DOHH2 (cell line): ENCODE measurements around the gene FAM181A.

Experiments
- H3F3A ChIP-seq: fragments of 200-600 bp; sonication (generic), shearing (Covaris generic); 2 replicates; pipeline ENCODE4 v1.6.0; 2016; ENCODE audit warnings: antibody characterized with exemption, mild to moderate bottlenecking; ENCODE audit not compliant: control insufficient read depth, insufficient read depth
- H3K27ac ChIP-seq: fragments of 200-600 bp; sonication (generic); 2 replicates; pipeline ENCODE4 v1.5.1; 2014; ENCODE audit warnings: low read depth, mild to moderate bottlenecking, low read length, moderate library complexity
- H3K27me3 ChIP-seq: fragments of 200-600 bp; sonication (generic); 2 replicates; pipeline ENCODE4 v1.6.1; 2014; ENCODE audit warnings: mild to moderate bottlenecking, low read length, mixed read lengths; ENCODE audit not compliant: control insufficient read depth
- H3K36me3 ChIP-seq: fragments of 200-600 bp; sonication (generic); 2 replicates; pipeline ENCODE4 v1.6.1; 2014; ENCODE audit warnings: mild to moderate bottlenecking, low read length, moderate library complexity, mixed read lengths; ENCODE audit not compliant: control insufficient read depth
- H3K4me1 ChIP-seq: fragments of 200-600 bp; sonication (generic); 2 replicates; pipeline ENCODE4 v1.6.1; 2014; ENCODE audit warnings: mild to moderate bottlenecking, low read length, mixed read lengths; ENCODE audit not compliant: control insufficient read depth
- H3K4me2 ChIP-seq: fragments of 200-600 bp; sonication (generic); 2 replicates; pipeline ENCODE4 v1.6.0; 2014; ENCODE audit warnings: mild to moderate bottlenecking, low read length, moderate library complexity
- H3K4me3 ChIP-seq: fragments of 200-600 bp; sonication (generic); 2 replicates; pipeline ENCODE4 v1.5.1; 2014; ENCODE audit warnings: mild to moderate bottlenecking, low read length, mixed read lengths
- H3K79me2 ChIP-seq: fragments of 200-600 bp; sonication (generic); 2 replicates; pipeline ENCODE4 v1.6.1; 2014; ENCODE audit warnings: mild to moderate bottlenecking, low read length, mixed read lengths; ENCODE audit not compliant: control insufficient read depth
- H3K9me2 ChIP-seq: fragments of 200-600 bp; sonication (generic); replicated peaks from 2 replicates; pipeline ENCODE4 v1.6.1; 2014; ENCODE audit warnings: mild to moderate bottlenecking, low read length, mixed read lengths; ENCODE audit not compliant: control insufficient read depth
- H3K9me3 ChIP-seq: fragments of 200-600 bp; sonication (generic); 2 replicates; pipeline ENCODE4 v1.6.1; 2014; ENCODE audit warnings: antibody characterized with exemption, low read length, mixed read lengths; ENCODE audit not compliant: control insufficient read depth, insufficient read depth
- H4K20me1 ChIP-seq: fragments of 200-600 bp; sonication (generic); 2 replicates; pipeline ENCODE4 v1.6.0; 2014; ENCODE audit warnings: low read depth, mild to moderate bottlenecking, antibody characterized with exemption, low read length, moderate library complexity; ENCODE audit not compliant: control insufficient read depth, insufficient read depth
- CTCF ChIP-seq: fragments of 200-600 bp; sonication (generic); IDR thresholded peaks from one replicate; pipeline ENCODE4 v1.5.1; 2014; ENCODE audit warnings: antibody characterized with exemption, mild to moderate bottlenecking, low read depth, low read length; ENCODE audit not compliant: poor library complexity, severe bottlenecking
- EZH2phosphoT487 ChIP-seq: fragments of 200-600 bp; sonication (generic); IDR thresholded peaks from 2 replicates; pipeline ENCODE4 v1.6.1; 2017; ENCODE audit warnings: borderline replicate concordance, mild to moderate bottlenecking, antibody characterized with exemption, low read length, moderate library complexity, mixed read lengths

The FAM181A gene

GRCh38 chr14:93976477-93977057 is 49.4 kb downstream of the FAM181A start, which contains the start of gene ASB2:
Gene ASB2 (minus strand): TSS chr14:93976570. CDS start chr14:93964539, 12,031 bp downstream.
- TF ChIP-seq CTCF (no peak), EZH2phosphoT487 (no peak)
- peak within 1 kb of the TSS; percentile 86 for H3K27ac ChIP-seq
- H3K4me3 ChIP-seq = peak within 1 kb of the TSS; percentile 72
- peaks cover 77% of the 10 kb centered on the region for H3K4me1 ChIP-seq
- peaks cover 21% of the 10 kb centered on the region for H3F3A ChIP-seq
- H3K4me2 ChIP-seq = peak within 1 kb of the TSS; percentile 91
- H3K36me3 ChIP-seq = no peaks in the 10 kb centered on the region
- H3K9me3 ChIP-seq = no peaks in the 10 kb centered on the region
- no peaks in the 10 kb centered on the region for H3K79me2 ChIP-seq
- no peaks in the 10 kb centered on the region for H3K27me3 ChIP-seq
- H3K9me2 ChIP-seq = no peaks in the 10 kb centered on the region
- H4K20me1 ChIP-seq = no peaks in the 10 kb centered on the region

GRCh38 chr14:93977171-93977570 is 50.0 kb downstream of the FAM181A start:
- Histone ChIP-seq H3K27ac (peak overlapping the region; percentile 86), H3K36me3 (no peaks in the 10 kb centered on the region), H3K4me2 (peak overlapping the region; percentile 91), H3K9me3 (no peaks in the 10 kb centered on the region), H3F3A (peaks cover 20% of the 10 kb centered on the region), H3K9me2 (no peaks in the 10 kb centered on the region), H3K4me1 (peaks cover 72% of the 10 kb centered on the region), H4K20me1 (no peaks in the 10 kb centered on the region), H3K79me2 (no peaks in the 10 kb centered on the region), H3K4me3 (peak overlapping the region; percentile 72), H3K27me3 (no peaks in the 10 kb centered on the region)
- TF ChIP-seq EZH2phosphoT487 = no peak
- no peak for TF ChIP-seq CTCF

GRCh38 chr14:93977790-93978581 is 50.8 kb downstream of the FAM181A start:
- no peaks in the 10 kb centered on the region for H4K20me1 ChIP-seq
- TF ChIP-seq CTCF = no peak
- no peak for TF ChIP-seq EZH2phosphoT487
- H3K27ac ChIP-seq = peak overlapping the region; percentile 86
- peaks cover 64% of the 10 kb centered on the region for H3K4me1 ChIP-seq
- no peaks in the 10 kb centered on the region for H3K9me3 ChIP-seq
- H3K79me2 ChIP-seq = no peaks in the 10 kb centered on the region
- H3K4me2 ChIP-seq = peak overlapping the region; percentile 91
- no peaks in the 10 kb centered on the region for H3K9me2 ChIP-seq
- no peaks in the 10 kb centered on the region for H3K27me3 ChIP-seq
- H3K4me3 ChIP-seq = peak overlapping the region; percentile 72
- H3K36me3 ChIP-seq = no peaks in the 10 kb centered on the region
- H3F3A ChIP-seq = peaks cover 20% of the 10 kb centered on the region
